ENCODE measurements around the gene RPL32.

The RPL32 gene

GRCh38 chr3:12832350-12833221 lies 8.8 kb downstream of the RPL32 start:
- no peak for DNase-seq

- no peak for DNase-seq
Observed at GRCh38 chr3:12831301-12831866, 10.0 kb downstream of the RPL32 start.

GRCh38 chr3:12830785-12831156 lies 10.6 kb downstream of the RPL32 start:
- no peak for DNase-seq

- no peak for DNase-seq
Observed at GRCh38 chr3:12829886-12830784, 11.2 kb downstream of the RPL32 start.

- no peak for DNase-seq
Observed at GRCh38 chr3:12829404-12829803, 12.0 kb downstream of the RPL32 start.

GRCh38 chr3:12828751-12829150 lies 12.6 kb downstream of the RPL32 start:
- no peak for DNase-seq

GRCh38 chr3:12825156-12825555 lies 16.2 kb downstream of the RPL32 start:
- DNase-seq, result no peak

GRCh38 chr3:12824299-12824698 lies 17.1 kb downstream of the RPL32 start:
- DNase-seq, result no peak

GRCh38 chr3:12822725-12823373 lies 18.5 kb downstream of the RPL32 start:
- DNase-seq, result no peak

GRCh38 chr3:12818773-12819172 lies 22.6 kb downstream of the RPL32 start:
- no peak for DNase-seq

- no peak for DNase-seq
Observed at GRCh38 chr3:12818273-12818672, 23.1 kb downstream of the RPL32 start.

GRCh38 chr3:12817343-12817710 lies 24.0 kb downstream of the RPL32 start:
- DNase-seq, result no peak

GRCh38 chr3:12816521-12817342 lies 24.6 kb downstream of the RPL32 start:
- no peak for DNase-seq

GRCh38 chr3:12815719-12816118 lies 25.6 kb downstream of the RPL32 start:
- no peak for DNase-seq

GRCh38 chr3:12815078-12815477 lies 26.3 kb downstream of the RPL32 start:
- no peak for DNase-seq

GRCh38 chr3:12813967-12814366 lies 27.4 kb downstream of the RPL32 start:
- no peak for DNase-seq

- no peak for DNase-seq
Observed at GRCh38 chr3:12812812-12813211, 28.6 kb downstream of the RPL32 start.

GRCh38 chr3:12810961-12811360 lies 30.4 kb downstream of the RPL32 start:
- DNase-seq, result no peak

- DNase-seq, result peak; percentile 93
Observed at GRCh38 chr3:12810013-12810780, 31.2 kb downstream of the RPL32 start.

- DNase-seq, result no peak
Observed at GRCh38 chr3:12809435-12809834, 31.9 kb downstream of the RPL32 start.

GRCh38 chr3:12809001-12809400 lies 32.4 kb downstream of the RPL32 start:
- no peak for DNase-seq

All from fibroblast of upper back skin (primary cell).